ENCODE measurements around the gene ATXN2. TPM values are rescaled to one million over a fixed set of nuclear protein-coding genes. Genes with fewer than 3 reads are reported as not detected.

The ATXN2 gene
- total RNA-seq, 1 donor from 2014 or later: 49.1 TPM

GRCh38 chr12:111436811-111437210 lies 162.3 kb downstream of the ATXN2 start:
- no peak for DNase-seq

GRCh38 chr12:111436266-111436665 lies 162.8 kb downstream of the ATXN2 start:
- no peak for DNase-seq

- no peak for DNase-seq
These were observed 163.4 kb downstream of the ATXN2 start for GRCh38 chr12:111435661-111436201.

GRCh38 chr12:111434680-111435338 lies 164.3 kb downstream of the ATXN2 start:
- peak; percentile 61 for DNase-seq

- DNase-seq: no peak
These were observed 165.1 kb downstream of the ATXN2 start for GRCh38 chr12:111434049-111434448.

- DNase-seq: no peak
These were observed 167.3 kb downstream of the ATXN2 start for GRCh38 chr12:111431772-111432171.

GRCh38 chr12:111430433-111431353 lies 168.4 kb downstream of the ATXN2 start:
- no peak for DNase-seq

GRCh38 chr12:111429828-111430432 lies 169.2 kb downstream of the ATXN2 start:
- DNase-seq: no peak

- no peak for DNase-seq
These were observed 170.4 kb downstream of the ATXN2 start for GRCh38 chr12:111428728-111429175.

- no peak for DNase-seq
These were observed 170.9 kb downstream of the ATXN2 start for GRCh38 chr12:111428081-111428727.

- no peak for DNase-seq
These were observed 171.6 kb downstream of the ATXN2 start for GRCh38 chr12:111427417-111428074.

GRCh38 chr12:111426344-111427185 lies 172.6 kb downstream of the ATXN2 start:
- DNase-seq: no peak

GRCh38 chr12:111425655-111426054 lies 173.5 kb downstream of the ATXN2 start:
- DNase-seq: no peak

- DNase-seq: no peak
These were observed 174.3 kb downstream of the ATXN2 start for GRCh38 chr12:111424793-111425251.

- DNase-seq: no peak
These were observed 174.8 kb downstream of the ATXN2 start for GRCh38 chr12:111424189-111424792.

GRCh38 chr12:111420494-111420893 lies 178.6 kb downstream of the ATXN2 start:
- DNase-seq: no peak

GRCh38 chr12:111419784-111420183 lies 179.3 kb downstream of the ATXN2 start:
- no peak for DNase-seq

GRCh38 chr12:111418594-111418880 lies 180.6 kb downstream of the ATXN2 start:
- no peak for DNase-seq

- DNase-seq: no peak
These were observed 181.1 kb downstream of the ATXN2 start for GRCh38 chr12:111417784-111418593.

All from skin of body (tissue), 2 donors.